GM18508 (cell line): Measurements from ENCODE around the gene FBXW8.

ENCODE experiments used
- ATAC-seq: cut with Tn5 transposase; IDR thresholded peaks from one replicate; pipeline ENCODE4 v1.9.1; 2021; ENCODE audit warnings: moderate number of reproducible peaks; ENCODE audit not compliant: insufficient read depth, unreplicated experiment

Gene FBXW8

GRCh38 chr12:116950628-116951325 lies 40.0 kb downstream of the FBXW8 start:
- ATAC-seq, result no peak

GRCh38 chr12:116954710-116955381 lies 44.1 kb downstream of the FBXW8 start:
- ATAC-seq, result no peak

DNA sequence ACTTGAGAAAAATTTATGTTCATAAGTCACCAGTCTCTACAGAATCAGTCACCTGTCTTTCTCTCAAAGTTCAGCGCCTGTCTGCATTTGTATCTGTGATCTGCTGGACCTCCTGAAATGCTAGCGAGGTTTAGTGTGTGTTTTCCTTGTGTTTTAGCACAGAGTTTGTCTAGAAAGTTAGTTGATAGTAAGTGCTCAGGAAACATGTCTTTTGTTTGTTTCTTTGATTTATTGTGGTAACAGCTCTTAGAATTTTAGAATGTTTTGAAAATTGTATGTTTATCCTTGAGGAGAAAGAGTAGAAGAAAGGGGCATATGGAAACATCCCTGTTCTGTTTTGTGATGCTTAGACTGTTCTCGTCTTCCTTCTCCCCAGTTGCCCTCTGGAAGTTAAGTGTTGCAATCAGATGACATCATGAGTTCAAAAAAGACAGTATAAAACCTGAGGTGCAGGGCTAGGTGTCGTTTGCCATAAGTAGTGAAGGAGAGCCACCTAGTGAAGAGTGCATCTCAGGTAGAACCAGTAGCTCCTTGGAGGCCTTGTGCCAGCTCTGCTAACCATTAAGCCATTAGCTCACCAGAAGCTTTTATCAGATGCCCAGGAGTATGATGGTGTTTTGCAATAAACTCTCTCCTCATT lies 44.8 kb downstream of the FBXW8 start:
- no peak for ATAC-seq

DNA sequence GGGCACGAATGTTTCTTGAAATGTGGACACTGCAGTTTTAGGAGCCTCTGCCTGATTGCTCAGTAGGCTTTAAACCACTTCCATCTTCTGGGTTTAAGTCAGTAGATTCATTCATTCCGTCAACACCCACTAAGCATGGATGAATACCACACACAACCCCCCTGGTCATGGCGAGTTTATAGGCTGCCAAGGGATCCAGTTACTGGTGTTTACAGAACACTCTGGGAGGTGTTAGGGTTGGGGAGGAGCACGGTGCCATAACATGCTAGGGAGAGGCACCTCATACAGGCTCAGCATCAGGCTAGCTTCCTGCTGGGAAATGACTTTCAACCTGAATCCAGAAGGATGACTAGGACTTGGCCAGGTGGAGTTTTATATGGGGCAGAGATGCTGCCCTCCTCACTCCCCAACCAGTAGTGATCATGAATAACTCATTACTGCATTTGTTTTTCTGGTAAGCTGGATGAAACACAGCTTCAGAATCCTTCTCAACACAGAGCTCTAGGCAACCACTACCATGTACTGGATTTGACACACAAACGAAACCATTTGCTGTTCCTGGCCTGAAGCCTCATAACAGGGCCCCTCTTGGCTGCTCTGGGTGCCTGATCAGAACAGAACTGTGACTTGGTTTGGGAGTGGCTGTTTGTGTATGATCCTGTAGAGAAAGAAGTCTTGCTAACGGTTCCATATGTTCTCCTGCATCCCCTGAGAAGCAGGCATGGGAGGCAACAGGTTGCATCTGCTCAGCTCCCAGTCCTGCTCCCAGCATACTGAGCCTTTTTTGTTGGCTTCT lies 47.9 kb downstream of the FBXW8 start:
- ATAC-seq, result no peak

- ATAC-seq, result no peak
Observed at GRCh38 chr12:116959198-116959460, 48.4 kb downstream of the FBXW8 start.

GRCh38 chr12:116959845-116960514 lies 49.2 kb downstream of the FBXW8 start:
- peak; percentile 92 for ATAC-seq

- no peak for ATAC-seq
Observed at GRCh38 chr12:116962197-116962596, 51.4 kb downstream of the FBXW8 start.

DNA sequence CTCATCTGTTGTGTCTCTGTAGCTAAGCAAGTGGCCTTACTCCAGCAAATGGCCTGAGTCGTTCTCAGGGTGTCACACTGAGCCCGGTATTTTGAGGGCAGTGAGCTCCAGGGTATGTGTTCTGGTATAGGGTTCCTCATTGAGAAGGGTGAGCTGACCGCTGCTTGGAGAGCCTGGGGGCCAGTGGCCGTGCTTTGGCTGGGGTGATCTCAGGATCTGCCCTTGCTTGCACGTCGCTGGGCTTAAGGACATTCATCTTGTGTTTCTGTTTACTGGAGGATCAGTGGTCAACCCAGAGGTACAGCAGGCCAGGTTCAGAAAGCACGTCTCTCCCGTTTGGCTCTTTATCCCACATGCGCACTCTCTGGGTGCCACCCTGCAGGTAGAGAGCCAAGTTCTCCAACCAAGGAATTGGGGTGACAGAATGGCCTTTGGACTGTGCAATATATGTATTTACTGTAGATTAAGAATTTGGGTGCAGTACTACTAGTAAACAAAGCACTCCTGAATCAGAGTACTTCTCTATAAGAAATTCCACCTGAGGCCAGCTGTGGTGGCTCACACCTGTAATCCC lies 52.1 kb downstream of the FBXW8 start:
- ATAC-seq, result no peak

- ATAC-seq, result no peak
Observed at GRCh38 chr12:116964054-116965050, 53.6 kb downstream of the FBXW8 start.

- no peak for ATAC-seq
Observed at GRCh38 chr12:116968986-116969385, 58.2 kb downstream of the FBXW8 start.

DNA sequence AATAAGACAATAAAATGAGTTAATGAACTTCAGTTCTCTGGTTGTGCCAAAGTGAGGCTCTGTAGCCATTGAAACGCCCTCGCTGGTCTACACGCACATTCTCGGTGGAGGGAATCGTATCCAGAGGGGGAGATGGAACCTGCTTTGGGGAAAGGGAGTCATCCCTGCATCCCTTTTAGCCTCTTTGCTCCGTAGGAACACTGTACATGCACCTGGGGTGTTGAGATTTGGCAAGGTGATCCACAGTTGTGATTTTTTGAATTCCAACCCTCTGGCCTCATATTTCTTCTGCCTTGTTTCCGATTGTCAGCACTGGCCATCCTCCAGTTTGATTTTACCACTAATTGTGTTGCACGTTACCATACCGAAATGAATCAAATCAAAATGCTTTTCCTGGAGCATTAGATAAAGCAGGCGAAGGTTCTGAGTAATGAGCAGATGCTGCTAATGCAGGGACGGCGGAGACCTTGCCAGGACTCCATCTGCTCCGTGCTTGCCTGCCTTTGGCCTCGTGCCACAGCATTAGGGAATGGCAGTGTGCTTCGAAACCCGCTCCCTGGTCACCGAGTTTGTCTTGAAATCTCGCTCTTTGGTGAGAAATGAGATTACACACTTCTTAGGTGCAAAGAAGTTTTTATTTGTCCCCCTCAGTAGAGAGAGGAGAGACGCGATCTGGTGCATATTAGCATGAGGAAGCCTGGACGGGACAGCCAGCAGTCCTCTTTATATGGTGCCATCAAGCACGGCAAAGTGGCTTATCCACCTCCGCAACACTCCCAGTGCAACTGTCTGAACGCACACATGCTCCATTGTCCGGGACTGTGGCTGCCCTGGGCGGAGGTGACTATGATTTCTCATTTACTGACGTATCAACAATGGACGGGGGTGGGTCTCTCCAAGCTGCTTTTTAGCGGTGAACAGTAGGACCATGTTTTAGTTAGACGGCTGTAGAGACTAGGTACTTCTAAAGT lies 59.1 kb downstream of the FBXW8 start:
- ATAC-seq, result no peak

DNA sequence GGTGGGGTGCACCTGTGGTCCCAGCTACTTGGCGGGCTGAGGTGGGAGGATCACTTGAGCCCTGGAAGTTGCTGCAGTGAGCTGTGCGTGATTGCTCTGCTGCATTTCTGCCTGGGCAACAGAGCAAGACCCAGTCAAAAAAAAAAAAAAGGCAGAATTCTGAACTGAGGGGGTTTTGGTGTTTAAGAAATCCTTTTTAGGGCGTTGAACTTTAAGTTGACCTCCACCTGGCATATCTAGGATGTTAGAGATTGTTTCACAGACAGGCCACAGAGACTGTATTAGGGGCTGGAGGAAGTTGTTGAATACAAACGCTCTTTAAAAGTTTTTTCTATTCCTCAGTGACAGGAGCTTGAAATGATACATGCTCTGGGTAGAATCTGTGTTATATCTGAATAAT lies 60.5 kb downstream of the FBXW8 start:
- no peak for ATAC-seq

GRCh38 chr12:116975779-116976393 lies 65.1 kb downstream of the FBXW8 start:
- ATAC-seq, result no peak

- no peak for ATAC-seq
Observed at GRCh38 chr12:116977465-116978380, 67.0 kb downstream of the FBXW8 start.

DNA sequence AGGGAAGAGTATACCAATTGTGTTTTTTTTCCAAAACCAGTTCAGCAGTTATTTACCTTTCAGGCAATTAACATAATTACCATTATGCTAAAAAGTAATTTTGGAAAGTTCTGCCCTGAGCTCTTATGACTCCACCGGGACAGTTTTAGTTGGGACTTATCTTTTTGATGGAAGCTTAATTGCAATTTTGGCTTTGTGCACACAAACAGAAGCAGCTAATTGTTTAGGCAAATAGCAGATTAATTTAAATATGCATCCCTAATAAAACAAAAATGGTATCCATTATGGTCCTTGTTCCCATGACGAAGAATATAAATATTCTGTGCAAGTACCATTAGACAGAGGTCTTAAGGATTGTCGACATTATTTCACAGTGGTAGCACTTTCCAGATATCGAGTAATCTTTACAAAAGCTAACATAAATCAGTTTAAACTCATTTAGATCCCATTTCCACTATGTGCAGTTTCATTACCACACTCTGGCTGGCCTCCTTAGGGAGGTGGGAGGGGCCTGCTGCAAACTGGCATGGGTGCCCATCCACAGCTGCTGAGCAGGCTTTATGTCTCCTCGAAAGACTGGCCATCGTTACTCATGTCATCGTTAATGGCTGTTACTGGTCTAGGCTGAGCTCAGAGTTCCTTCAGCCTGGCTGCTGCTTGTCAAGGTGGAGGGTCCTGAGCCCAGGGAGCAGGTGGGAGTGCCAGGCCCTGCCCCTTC lies 68.2 kb downstream of the FBXW8 start:
- no peak for ATAC-seq

GRCh38 chr12:116980083-116980482 lies 69.3 kb downstream of the FBXW8 start:
- no peak for ATAC-seq
